HG03469 (cell line): ENCODE data around the gene RAB30.
A peak's percentile ranks its signal among the peaks of the same experiment; 100 is the strongest.
"Not testable (repeated sequence)": the region's sequence is repeated elsewhere in the genome, so short reads cannot be mapped to it uniquely, and the experiment has no call there.

ENCODE experiments used
- ATAC-seq: cut with Tn5 transposase; IDR thresholded peaks from one replicate; pipeline ENCODE4 v1.9.1; 2021; ENCODE audit warnings: mild to moderate bottlenecking, moderate library complexity, moderate number of reproducible peaks; ENCODE audit not compliant: unreplicated experiment

RAB30 gene

GRCh38 chr11:83011333-83012167 is 60.1 kb downstream of the RAB30 start:
- no peak for ATAC-seq

DNA sequence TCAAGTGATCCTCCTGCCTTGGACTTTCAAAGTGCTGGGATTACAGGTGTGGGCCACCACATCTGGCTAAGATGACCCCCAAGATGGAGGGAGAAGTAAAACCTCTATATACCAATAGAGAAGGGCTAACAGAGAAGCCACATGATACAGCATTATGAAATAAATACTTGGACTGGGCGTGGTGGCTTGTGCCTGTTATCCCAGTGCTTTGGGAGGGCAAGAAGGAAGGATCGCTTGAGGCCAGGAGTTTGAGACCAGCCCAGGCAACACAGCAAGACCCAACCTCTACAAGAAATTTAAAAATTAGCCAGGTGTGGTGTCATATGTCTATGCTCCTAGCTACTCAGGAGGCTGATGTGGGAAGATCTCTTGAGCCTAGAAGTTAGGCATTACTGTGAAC is 61.7 kb downstream of the RAB30 start:
- no peak for ATAC-seq

- not testable (repeated sequence) for ATAC-seq
Observed at GRCh38 chr11:83009136-83009535, 62.6 kb downstream of the RAB30 start.

- ATAC-seq, result no peak
Observed at GRCh38 chr11:83008581-83008923, 63.1 kb downstream of the RAB30 start.

DNA sequence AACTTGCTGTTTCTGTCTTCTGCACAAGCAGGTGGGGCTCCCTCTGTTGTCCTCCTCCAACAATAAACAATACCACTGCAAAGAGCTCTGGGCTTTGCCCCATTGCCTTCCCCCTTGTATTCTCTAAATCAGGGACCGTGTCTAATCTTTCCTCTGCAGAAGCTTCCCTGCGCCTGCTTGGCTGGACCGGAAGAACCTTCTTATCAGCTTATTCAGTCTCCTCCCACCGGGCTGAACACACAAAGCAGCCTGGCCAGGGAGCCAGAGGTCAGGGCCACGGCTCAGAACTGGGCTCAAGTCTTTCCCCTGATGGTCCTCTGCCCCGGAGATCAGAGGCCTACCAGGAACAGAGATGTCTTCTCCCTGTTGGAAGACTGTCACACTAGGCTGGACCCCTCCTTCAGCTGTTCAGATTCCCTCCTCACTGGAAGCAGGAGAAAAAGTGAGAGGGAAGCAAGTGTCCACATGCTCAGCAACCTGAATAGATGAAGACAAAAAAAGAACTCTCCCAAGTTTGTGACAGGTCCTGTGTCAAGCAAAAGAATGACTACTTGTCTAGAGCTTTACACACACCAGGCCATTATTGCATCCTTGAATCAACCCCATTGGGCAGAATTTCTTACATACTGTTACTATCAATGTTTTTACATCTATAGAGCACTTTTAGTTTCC is 63.7 kb downstream of the RAB30 start:
- ATAC-seq, result peak; percentile 33

- ATAC-seq, result no peak
Observed at GRCh38 chr11:83007477-83007876, 64.2 kb downstream of the RAB30 start.

- peak; percentile 61 for ATAC-seq
Observed at GRCh38 chr11:83006877-83007330, 64.8 kb downstream of the RAB30 start.

GRCh38 chr11:83004746-83005556 is 66.7 kb downstream of the RAB30 start:
- ATAC-seq, result no peak

DNA sequence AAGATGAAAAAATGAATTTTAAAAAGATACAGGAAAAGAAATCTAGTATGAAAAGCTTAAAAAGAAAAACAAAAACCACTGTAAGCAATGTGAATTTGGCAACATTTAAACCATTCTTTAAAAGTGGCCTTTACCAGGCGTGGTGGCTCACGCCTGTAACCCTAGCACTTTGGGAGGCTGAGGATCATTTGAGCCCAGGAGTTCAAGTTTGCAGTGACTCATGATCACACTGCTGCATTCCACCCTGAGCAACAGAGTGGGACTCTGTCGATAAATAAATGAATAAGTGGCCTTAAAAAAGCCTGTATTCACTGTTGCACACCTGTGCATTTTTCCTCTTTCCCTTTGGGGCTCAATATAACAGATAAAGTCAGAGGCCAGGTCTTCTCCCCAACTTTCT is 69.2 kb downstream of the RAB30 start:
- ATAC-seq, result no peak

- no peak for ATAC-seq
Observed at GRCh38 chr11:83002053-83002452, 69.6 kb downstream of the RAB30 start.

DNA sequence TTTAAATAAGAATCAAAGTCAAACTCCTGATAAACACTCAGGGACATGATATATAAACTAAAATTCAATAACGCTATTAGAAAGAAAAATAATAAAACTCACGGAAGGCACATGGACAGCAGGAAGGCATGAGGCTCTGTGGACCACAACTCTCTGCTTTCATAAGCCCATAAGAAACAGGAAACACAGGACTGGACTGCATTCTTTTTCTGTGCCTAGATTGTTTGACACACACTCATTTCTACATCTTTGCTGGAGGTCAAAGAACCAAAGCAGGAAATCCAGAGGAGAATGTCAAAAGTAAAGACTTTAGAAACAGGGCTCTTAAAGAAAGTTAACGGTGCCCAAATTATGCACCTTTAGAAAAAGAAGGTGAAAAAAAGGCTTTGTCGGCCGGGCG is 71.3 kb downstream of the RAB30 start:
- ATAC-seq, result no peak

GRCh38 chr11:82999232-82999631 is 72.5 kb downstream of the RAB30 start:
- ATAC-seq, result no peak

GRCh38 chr11:82998697-82999096 is 73.0 kb downstream of the RAB30 start:
- ATAC-seq, result no peak

DNA sequence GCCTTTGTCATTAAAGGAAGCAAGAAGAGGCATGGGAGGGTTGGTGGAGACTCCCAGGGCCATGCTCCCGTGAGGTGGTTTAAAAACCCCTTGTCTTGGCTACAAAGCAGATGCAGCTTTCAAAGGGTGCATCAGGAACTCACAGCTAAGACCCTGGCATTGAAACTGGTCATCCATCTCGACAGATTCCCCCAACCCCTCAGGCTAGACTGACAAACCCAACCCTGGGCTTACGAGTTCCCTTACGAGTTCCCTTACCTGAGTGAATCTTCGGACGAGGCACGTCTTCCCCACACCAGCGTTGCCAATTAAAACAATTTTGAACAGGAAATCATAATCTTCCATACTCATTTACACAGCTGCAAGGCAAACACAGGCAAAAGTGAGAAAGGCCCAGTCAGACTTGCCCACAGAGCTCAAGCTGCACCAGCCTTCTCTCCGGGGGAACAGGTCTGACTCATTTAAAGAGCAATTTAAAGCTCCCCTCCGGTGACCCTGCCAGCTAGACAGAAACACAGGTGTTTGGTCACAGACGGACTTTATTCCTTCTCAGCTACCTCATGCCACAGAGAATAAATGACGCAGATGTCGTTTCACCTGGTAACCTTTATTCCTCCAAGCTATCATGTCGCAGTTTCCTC is 74.6 kb downstream of the RAB30 start:
- ATAC-seq, result peak; percentile 92

DNA sequence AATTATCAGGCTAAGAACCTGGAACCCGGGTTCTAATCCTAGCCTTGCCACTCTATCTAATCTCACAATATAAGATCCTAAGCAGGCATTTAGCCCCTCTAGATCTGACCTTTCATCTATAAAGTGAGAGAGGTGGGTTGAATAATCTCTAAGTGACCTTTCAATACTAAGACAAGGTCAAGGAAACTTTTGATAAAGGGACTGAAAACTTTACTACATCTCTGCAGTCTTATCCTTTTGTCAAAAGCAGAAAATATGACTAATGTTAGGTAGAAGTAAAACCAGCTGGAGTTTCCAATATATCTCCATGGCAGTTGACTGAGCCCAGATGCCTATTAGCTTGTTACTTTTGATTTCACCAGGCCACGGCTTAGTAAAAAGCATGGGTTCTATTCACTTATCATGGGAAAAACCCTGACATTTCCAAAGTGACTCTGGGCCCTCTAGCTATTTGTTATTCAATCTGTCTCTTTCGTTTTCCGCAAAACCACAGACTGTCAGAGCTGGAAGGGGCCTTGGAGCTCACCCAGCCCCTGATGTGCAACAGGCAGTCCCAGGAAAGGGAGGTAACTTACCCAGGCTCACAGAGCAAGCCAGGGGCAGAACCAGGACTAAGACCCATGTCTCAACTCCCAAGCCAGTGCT is 75.8 kb downstream of the RAB30 start:
- no peak for ATAC-seq

DNA sequence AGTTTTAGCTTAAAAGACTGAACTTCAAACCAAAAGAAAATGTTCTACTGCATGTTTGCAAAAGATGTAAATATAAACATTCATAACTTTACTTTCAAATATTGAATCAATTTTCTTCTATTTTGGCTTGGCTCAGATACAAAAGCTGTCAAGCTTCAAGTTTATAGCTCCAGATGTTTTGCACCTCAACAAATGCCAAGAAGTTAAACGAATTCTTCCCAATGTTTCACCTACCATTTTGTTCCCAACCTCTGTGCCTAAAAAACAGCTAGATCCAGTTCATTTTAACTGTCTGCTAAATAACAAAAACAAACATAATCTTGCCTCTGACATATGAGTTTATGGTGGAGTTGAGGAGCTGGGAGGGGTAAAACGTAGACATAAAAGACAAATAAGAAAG is 76.5 kb downstream of the RAB30 start:
- ATAC-seq, result no peak

- no peak for ATAC-seq
Observed at GRCh38 chr11:82994604-82995230, 77.0 kb downstream of the RAB30 start.

DNA sequence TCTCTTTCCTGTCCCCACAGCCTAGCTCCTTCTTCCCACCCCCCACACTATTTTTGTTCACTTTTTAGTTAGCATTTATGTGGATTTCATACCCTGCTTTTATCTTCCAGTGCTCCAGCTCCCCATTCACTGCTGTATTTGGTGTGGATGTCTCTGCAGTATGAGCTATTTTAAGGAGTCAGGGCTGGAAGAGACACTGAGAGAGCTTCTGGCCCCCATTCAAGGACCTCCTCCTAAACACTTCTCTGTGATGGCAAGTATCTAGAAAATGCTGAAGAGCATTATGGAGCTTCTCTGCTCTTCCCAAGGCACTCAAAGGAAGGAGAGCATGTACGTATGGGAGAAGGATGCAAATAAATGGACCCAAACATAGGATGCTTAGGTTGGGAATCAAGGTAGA is 79.5 kb downstream of the RAB30 start:
- ATAC-seq, result no peak

- no peak for ATAC-seq
Observed at GRCh38 chr11:82989628-82990404, 81.9 kb downstream of the RAB30 start.
